Measurements from ENCODE around the gene IQCC.

The IQCC gene

GRCh38 chr1:32195531-32195930 is 9.9 kb upstream of the IQCC start:
- in situ Hi-C loops (cut with MboI; ENCODE audit: low sequenced_read_pairs): no loop called here

GRCh38 chr1:32195972-32196823 is 9.3 kb upstream of the IQCC start:
- in situ Hi-C loops (cut with MboI; ENCODE audit: low sequenced_read_pairs): no loop called here

- in situ Hi-C loops (cut with MboI; ENCODE audit: low sequenced_read_pairs): no loop called here
Observed at GRCh38 chr1:32197074-32197473, 8.4 kb upstream of the IQCC start.

- in situ Hi-C loops (cut with MboI; ENCODE audit: low sequenced_read_pairs): no loop called here
Observed at GRCh38 chr1:32197837-32198236, 7.6 kb upstream of the IQCC start.

- in situ Hi-C loops (cut with MboI; ENCODE audit: low sequenced_read_pairs): no loop called here
Observed at GRCh38 chr1:32198237-32199042, 7.0 kb upstream of the IQCC start.

GRCh38 chr1:32199043-32199716 is 6.3 kb upstream of the IQCC start:
- in situ Hi-C loops (cut with MboI; ENCODE audit: low sequenced_read_pairs): no loop called here

GRCh38 chr1:32199717-32200072 is 5.8 kb upstream of the IQCC start:
- in situ Hi-C loops (cut with MboI; ENCODE audit: low sequenced_read_pairs): loop anchor here (25.0 kb wide), 1 partner anchor 163 kb away; the partner anchor contains the start of genes FAM229A and TSSK3

- in situ Hi-C loops (cut with MboI; ENCODE audit: low sequenced_read_pairs): loop anchor here (25.0 kb wide), 1 partner anchor 162 kb away; the partner anchor contains the start of genes FAM229A and TSSK3
Observed at GRCh38 chr1:32200226-32201010, 5.1 kb upstream of the IQCC start, which contains the start of gene CCDC28B. TSS of gene CCDC28B (plus strand) at chr1:32200595. CDS start at chr1:32201936, 1,341 bp downstream.

GRCh38 chr1:32201011-32201855 is 4.2 kb upstream of the IQCC start:
- in situ Hi-C loops (cut with MboI; ENCODE audit: low sequenced_read_pairs): loop anchor here (25.0 kb wide), 1 partner anchor 161 kb away; the partner anchor contains the start of genes FAM229A and TSSK3

- in situ Hi-C loops (cut with MboI; ENCODE audit: low sequenced_read_pairs): loop anchor here (25.0 kb wide), 1 partner anchor 157 kb away; the partner anchor contains the start of genes FAM229A and TSSK3
Observed at GRCh38 chr1:32204943-32205361, 519 bp upstream of the IQCC start.

- in situ Hi-C loops (cut with MboI; ENCODE audit: low sequenced_read_pairs): loop anchor here (25.0 kb wide), 1 partner anchor 154 kb away; the partner anchor contains the start of genes FAM229A and TSSK3
Observed at GRCh38 chr1:32208469-32208868, 3.0 kb downstream of the IQCC start.

GRCh38 chr1:32208891-32209328 is 3.4 kb downstream of the IQCC start, which contains the start of gene DCDC2B:
TSS of gene DCDC2B (plus strand) at chr1:32209089. CDS start at chr1:32209094, 5 bp downstream.
- in situ Hi-C loops (cut with MboI; ENCODE audit: low sequenced_read_pairs): loop anchor here (25.0 kb wide), 1 partner anchor 153 kb away; the partner anchor contains the start of genes FAM229A and TSSK3

- in situ Hi-C loops (cut with MboI; ENCODE audit: low sequenced_read_pairs): loop anchor here (25.0 kb wide), 1 partner anchor 146 kb away; the partner anchor contains the start of genes FAM229A and TSSK3
Observed at GRCh38 chr1:32215629-32216480, 10.4 kb downstream of the IQCC start.

GRCh38 chr1:32216566-32216965 is 11.1 kb downstream of the IQCC start:
- in situ Hi-C loops (cut with MboI; ENCODE audit: low sequenced_read_pairs): loop anchor here (25.0 kb wide), 1 partner anchor 146 kb away; the partner anchor contains the start of genes FAM229A and TSSK3

- in situ Hi-C loops (cut with MboI; ENCODE audit: low sequenced_read_pairs): loop anchor here (25.0 kb wide), 1 partner anchor 143 kb away; the partner anchor contains the start of genes FAM229A and TSSK3
Observed at GRCh38 chr1:32219022-32219421, 13.6 kb downstream of the IQCC start.

GRCh38 chr1:32220746-32221580 is 15.5 kb downstream of the IQCC start:
- in situ Hi-C loops (cut with MboI; ENCODE audit: low sequenced_read_pairs): loop anchor here (25.0 kb wide), 1 partner anchor 141 kb away; the partner anchor contains the start of genes FAM229A and TSSK3
